ENCODE data around the gene MAB21L3. TPM values are rescaled to one million over a fixed set of nuclear protein-coding genes. Genes with fewer than 3 reads are reported as not detected.
A peak's percentile ranks its signal among the peaks of the same experiment; 100 is the strongest.

Gene MAB21L3
- total RNA-seq, 1 donor from 2014 or later = 0.18 TPM

DNA sequence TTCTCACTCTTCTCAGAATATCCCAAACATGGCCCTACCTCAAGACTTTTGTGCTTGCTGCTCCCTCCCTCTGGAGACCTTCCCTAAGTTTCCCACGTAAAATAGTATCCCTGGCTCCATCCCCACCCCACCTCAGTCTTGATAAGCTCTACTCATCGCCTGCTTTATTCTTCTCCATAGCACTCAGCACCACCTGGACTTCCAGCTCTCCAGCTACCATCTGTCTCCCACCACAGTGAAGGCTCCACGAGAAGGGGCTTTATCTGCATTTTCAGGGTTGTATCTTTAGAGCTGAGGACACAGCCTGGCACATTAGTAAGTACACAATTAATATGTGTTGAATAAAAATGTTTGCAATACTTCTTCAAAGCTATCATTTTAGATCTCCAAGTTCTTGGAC is 37.8 kb downstream of the MAB21L3 start:
- Mint-ChIP-seq H3K4me1 (ENCODE audit: unreplicated experiment) (peaks cover 24% of the 10 kb centered on the region), H3K27ac (ENCODE audit: unreplicated experiment) (no peak overlapping the region), H3K36me3 (ENCODE audit: low read depth, unreplicated experiment) (peaks cover 4% of the 10 kb centered on the region), H3K9me3 (ENCODE audit: unreplicated experiment) (peaks cover 4% of the 10 kb centered on the region), H3K27me3 (ENCODE audit: unreplicated experiment) (peaks cover 5% of the 10 kb centered on the region), H3K4me3 (ENCODE audit: unreplicated experiment) (no peak overlapping the region)
- TF ChIP-seq, protein P1, sequence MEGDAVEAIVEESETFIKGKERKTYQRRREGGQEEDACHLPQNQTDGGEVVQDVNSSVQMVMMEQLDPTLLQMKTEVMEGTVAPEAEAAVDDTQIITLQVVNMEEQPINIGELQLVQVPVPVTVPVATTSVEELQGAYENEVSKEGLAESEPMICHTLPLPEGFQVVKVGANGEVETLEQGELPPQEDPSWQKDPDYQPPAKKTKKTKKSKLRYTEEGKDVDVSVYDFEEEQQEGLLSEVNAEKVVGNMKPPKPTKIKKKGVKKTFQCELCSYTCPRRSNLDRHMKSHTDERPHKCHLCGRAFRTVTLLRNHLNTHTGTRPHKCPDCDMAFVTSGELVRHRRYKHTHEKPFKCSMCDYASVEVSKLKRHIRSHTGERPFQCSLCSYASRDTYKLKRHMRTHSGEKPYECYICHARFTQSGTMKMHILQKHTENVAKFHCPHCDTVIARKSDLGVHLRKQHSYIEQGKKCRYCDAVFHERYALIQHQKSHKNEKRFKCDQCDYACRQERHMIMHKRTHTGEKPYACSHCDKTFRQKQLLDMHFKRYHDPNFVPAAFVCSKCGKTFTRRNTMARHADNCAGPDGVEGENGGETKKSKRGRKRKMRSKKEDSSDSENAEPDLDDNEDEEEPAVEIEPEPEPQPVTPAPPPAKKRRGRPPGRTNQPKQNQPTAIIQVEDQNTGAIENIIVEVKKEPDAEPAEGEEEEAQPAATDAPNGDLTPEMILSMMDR (IDR thresholded peaks at IDR 0.05; ENCODE audit: unreplicated experiment) = no peak
- DNase-seq (ENCODE audit: low spot score) = no peak

DNA sequence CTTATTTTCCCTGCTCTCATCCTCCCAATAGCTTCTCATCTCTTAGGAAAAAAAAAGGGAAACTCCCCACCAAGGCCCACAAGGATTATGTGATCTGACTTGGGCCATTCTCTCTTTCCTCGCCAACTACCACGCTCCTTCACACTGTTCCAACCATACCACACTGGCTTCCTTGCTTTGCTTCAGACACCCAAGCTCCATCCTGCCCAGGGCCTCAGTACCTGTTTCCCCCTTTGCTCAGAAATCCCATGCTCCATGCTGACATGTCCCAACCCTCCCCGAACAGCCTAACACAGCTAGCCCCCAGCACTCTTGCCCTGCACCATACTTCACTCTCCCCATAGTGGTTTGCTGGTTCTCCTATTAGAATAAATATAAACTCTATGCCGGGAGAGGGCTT is 39.2 kb downstream of the MAB21L3 start:
- no peak for DNase-seq (ENCODE audit: low spot score)
- TF ChIP-seq, protein P1 (IDR thresholded peaks at IDR 0.05; ENCODE audit: unreplicated experiment) = no peak
- Mint-ChIP-seq H3K27me3 (ENCODE audit: unreplicated experiment) (peaks cover 5% of the 10 kb centered on the region), H3K4me1 (ENCODE audit: unreplicated experiment) (peaks cover 24% of the 10 kb centered on the region), H3K36me3 (ENCODE audit: low read depth, unreplicated experiment) (peaks cover 4% of the 10 kb centered on the region), H3K27ac (ENCODE audit: unreplicated experiment) (peak overlapping the region; percentile 68), H3K4me3 (ENCODE audit: unreplicated experiment) (no peak overlapping the region), H3K9me3 (ENCODE audit: unreplicated experiment) (peaks cover 4% of the 10 kb centered on the region)

DNA sequence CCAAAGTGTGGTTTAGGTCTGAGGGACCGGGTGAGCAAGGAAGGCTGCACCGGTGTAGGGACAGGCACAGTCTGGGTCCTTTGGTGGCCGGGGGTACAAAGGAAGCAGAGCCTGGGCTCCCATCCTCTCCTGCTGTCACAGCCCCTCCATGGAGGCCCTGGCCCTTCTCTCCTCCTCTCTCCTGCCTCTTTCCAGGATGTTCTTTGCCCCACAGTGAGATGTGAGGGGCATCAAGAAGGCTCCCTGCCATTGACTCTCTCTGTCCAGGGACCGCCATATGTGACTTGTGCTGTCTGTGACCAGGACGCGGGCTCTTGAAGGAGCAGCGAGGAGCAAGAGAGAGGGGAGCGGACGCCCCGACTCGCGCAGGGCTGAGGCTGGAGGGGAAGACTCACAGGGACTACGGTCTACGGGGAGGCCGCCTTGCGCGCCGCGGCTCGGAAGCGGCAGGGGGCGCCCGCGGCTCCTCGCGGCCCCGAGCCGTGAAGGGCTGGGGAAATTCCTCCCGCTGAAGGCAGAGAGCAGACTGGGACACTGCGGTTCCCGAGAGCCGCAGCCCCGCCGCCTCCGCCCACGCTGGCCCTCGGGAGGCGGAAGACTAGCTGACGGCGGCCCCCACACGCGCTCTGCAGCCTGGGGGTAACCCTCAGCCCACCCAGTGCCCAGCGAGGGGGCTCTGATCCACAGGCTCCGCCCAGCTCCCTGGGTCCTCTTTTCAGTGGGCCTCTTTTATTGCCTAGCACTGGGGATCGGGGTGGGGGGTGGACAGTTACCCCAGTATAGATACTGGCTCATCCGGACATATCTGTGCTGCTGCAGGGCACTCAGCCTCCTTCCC is 40.8 kb downstream of the MAB21L3 start:
- Mint-ChIP-seq H3K9me3 (ENCODE audit: unreplicated experiment) (peaks cover 4% of the 10 kb centered on the region), H3K36me3 (ENCODE audit: low read depth, unreplicated experiment) (peaks cover 3% of the 10 kb centered on the region), H3K27me3 (ENCODE audit: unreplicated experiment) (peaks cover 5% of the 10 kb centered on the region), H3K4me1 (ENCODE audit: unreplicated experiment) (peaks cover 24% of the 10 kb centered on the region), H3K27ac (ENCODE audit: unreplicated experiment) (peak overlapping the region; percentile 76), H3K4me3 (ENCODE audit: unreplicated experiment) (peak overlapping the region; percentile 56)
- TF ChIP-seq, protein P1 (IDR thresholded peaks at IDR 0.05; ENCODE audit: unreplicated experiment) = peak; percentile 82
- peak; percentile 90 for DNase-seq (ENCODE audit: low spot score)

DNA sequence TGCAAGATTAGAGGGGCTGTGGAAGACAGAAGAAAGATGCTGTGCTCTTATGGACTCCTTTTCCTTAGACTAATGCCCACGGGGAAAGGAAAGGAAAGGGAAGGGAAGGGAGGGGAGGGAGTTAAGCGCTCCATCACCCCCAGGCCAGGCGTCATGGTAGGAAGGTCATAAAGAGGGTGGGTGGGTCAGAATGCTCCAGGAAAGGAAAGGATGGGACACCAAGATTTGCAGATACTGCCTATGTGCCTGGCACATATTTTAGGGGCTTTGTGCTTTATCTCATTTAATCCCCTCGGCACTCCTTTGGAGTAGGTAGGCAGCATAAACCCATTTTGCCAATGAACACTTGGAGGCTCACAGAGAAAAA is 41.4 kb downstream of the MAB21L3 start:
- Mint-ChIP-seq H3K27me3 (ENCODE audit: unreplicated experiment) (peaks cover 2% of the 10 kb centered on the region), H3K4me3 (ENCODE audit: unreplicated experiment) (no peak overlapping the region), H3K4me1 (ENCODE audit: unreplicated experiment) (peaks cover 23% of the 10 kb centered on the region), H3K9me3 (ENCODE audit: unreplicated experiment) (no peaks in the 10 kb centered on the region), H3K27ac (ENCODE audit: unreplicated experiment) (no peak overlapping the region), H3K36me3 (ENCODE audit: low read depth, unreplicated experiment) (no peaks in the 10 kb centered on the region)
- TF ChIP-seq, protein P1 (IDR thresholded peaks at IDR 0.05; ENCODE audit: unreplicated experiment) = no peak
- DNase-seq (ENCODE audit: low spot score) = no peak

DNA sequence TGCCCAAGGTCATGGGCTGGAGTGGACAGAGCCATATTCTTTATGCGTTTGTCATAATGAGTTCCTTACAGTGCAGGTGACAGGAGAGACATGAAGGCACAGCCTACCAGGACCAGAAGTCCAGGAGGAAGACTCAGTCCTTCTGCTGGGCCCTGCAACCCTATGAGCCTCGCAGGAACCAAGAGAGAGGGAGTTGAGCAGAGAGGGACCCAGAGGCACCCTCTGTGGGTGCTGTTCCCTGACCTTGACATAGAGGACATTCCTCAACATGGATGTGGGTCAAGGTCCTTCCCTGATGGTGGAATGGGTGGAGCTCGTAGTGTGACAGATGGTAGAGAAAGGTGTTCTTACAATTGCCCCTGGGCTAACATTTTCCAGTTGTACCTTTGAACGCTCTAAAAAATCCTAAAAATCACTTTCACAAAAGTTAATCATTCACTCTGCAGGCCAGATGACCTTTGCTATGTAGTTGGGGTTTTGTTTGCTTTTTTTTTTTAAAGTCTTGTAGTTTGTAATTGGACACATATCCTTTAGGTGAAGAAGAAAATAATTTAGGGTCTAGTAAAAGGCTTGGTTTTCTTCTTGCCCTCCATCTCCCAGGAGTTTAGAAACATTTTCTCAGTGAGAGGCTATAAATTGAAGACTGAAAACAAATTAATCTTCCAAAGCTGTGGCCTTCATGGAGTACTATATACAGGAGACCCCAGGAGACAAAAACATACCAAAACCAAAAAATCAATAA is 41.9 kb downstream of the MAB21L3 start:
- TF ChIP-seq, protein P1 (IDR thresholded peaks at IDR 0.05; ENCODE audit: unreplicated experiment) = no peak
- no peaks in the 10 kb centered on the region for H3K36me3 Mint-ChIP-seq (ENCODE audit: low read depth, unreplicated experiment)
- H3K27me3 Mint-ChIP-seq (ENCODE audit: unreplicated experiment) = peaks cover 2% of the 10 kb centered on the region
- H3K27ac Mint-ChIP-seq (ENCODE audit: unreplicated experiment) = no peak overlapping the region
- H3K4me1 Mint-ChIP-seq (ENCODE audit: unreplicated experiment) = peaks cover 20% of the 10 kb centered on the region
- H3K4me3 Mint-ChIP-seq (ENCODE audit: unreplicated experiment) = no peak overlapping the region
- H3K9me3 Mint-ChIP-seq (ENCODE audit: unreplicated experiment) = no peaks in the 10 kb centered on the region
- no peak for DNase-seq (ENCODE audit: low spot score)

Data from endothelial cell (in vitro differentiated cells).